GM21717 (cell line): ENCODE results near the gene CCDC177.

Experiments used
- ATAC-seq: cut with Tn5 transposase; IDR thresholded peaks from one replicate; pipeline ENCODE4 v1.9.1; 2021; ENCODE audit warnings: mild to moderate bottlenecking, moderate library complexity; ENCODE audit not compliant: unreplicated experiment

Gene CCDC177

GRCh38 chr14:69531135-69531534 is 43.5 kb downstream of the CCDC177 start:
- no peak for ATAC-seq

- ATAC-seq, result no peak
These were observed 44.6 kb downstream of the CCDC177 start for GRCh38 chr14:69530095-69530494.

GRCh38 chr14:69529563-69529962 is 45.1 kb downstream of the CCDC177 start:
- no peak for ATAC-seq

GRCh38 chr14:69528930-69529329 is 45.7 kb downstream of the CCDC177 start:
- no peak for ATAC-seq

- no peak for ATAC-seq
These were observed 46.5 kb downstream of the CCDC177 start for GRCh38 chr14:69528143-69528542.

- ATAC-seq, result no peak
These were observed 47.0 kb downstream of the CCDC177 start for GRCh38 chr14:69527635-69528034.

GRCh38 chr14:69525896-69526295 is 48.8 kb downstream of the CCDC177 start:
- no peak for ATAC-seq

- ATAC-seq, result no peak
These were observed 52.6 kb downstream of the CCDC177 start for GRCh38 chr14:69522026-69522425.
